ENCODE results near the gene MUC16. TPM values are rescaled to one million over a fixed set of nuclear protein-coding genes. Genes with fewer than 3 reads are reported as not detected.

The MUC16 gene
- polyA plus RNA-seq, 1 donor from 2014 or later, result not detected

GRCh38 chr19:9037400-9038062 is 27.3 kb upstream of the MUC16 start:
- peaks cover 0 to 4% (median 0%) of the 10 kb centered on the region in 3 donors for H3K4me1 Mint-ChIP-seq

GRCh38 chr19:9032136-9032631 is 22.0 kb upstream of the MUC16 start:
- Mint-ChIP-seq H3K27me3 (no peaks in the 10 kb centered on the region), H3K9me3 (peaks cover 0 to 2% (median 0%) of the 10 kb centered on the region in 3 donors), H3K4me3 (peak overlapping the region in 1 of 4 donors; percentile 0), H3K27ac (no peak overlapping the region), H3K36me3 (no peaks in the 10 kb centered on the region), H3K4me1 (peaks cover 0 to 4% (median 0%) of the 10 kb centered on the region in 3 donors)

More at GRCh38 chr19:9037400-9038062, 27.3 kb upstream of the MUC16 start:
- H3K27me3 Mint-ChIP-seq, result peaks cover 1% of the 10 kb centered on the region
- peaks cover 0 to 7% (median 0%) of the 10 kb centered on the region in 3 donors for H3K9me3 Mint-ChIP-seq
- no peaks in the 10 kb centered on the region for H3K36me3 Mint-ChIP-seq
- H3K4me3 Mint-ChIP-seq, result no peak overlapping the region
- H3K27ac Mint-ChIP-seq, result no peak overlapping the region

GRCh38 chr19:9018163-9018875 is 8.1 kb upstream of the MUC16 start:
- H3K4me3 Mint-ChIP-seq, result no peak overlapping the region
- peaks cover 1% of the 10 kb centered on the region for H3K27me3 Mint-ChIP-seq

GRCh38 chr19:9014803-9015202 is 4.6 kb upstream of the MUC16 start:
- no peak overlapping the region for H3K4me3 Mint-ChIP-seq
- peaks cover 0 to 2% (median 0%) of the 10 kb centered on the region in 3 donors for H3K4me1 Mint-ChIP-seq
- peaks cover 1% of the 10 kb centered on the region for H3K27me3 Mint-ChIP-seq
- no peak overlapping the region for H3K27ac Mint-ChIP-seq
- no peaks in the 10 kb centered on the region for H3K36me3 Mint-ChIP-seq
- H3K9me3 Mint-ChIP-seq, result peaks cover 5 to 6% (median 6%) of the 10 kb centered on the region in 3 donors

More at GRCh38 chr19:9018163-9018875, 8.1 kb upstream of the MUC16 start:
- H3K9me3 Mint-ChIP-seq, result peaks cover 5 to 6% (median 6%) of the 10 kb centered on the region in 3 donors
- H3K36me3 Mint-ChIP-seq, result peaks cover 4% of the 10 kb centered on the region
- peaks cover 0 to 10% (median 4%) of the 10 kb centered on the region in 3 donors for H3K4me1 Mint-ChIP-seq
- H3K27ac Mint-ChIP-seq, result no peak overlapping the region

- no peak overlapping the region for H3K27ac Mint-ChIP-seq
- no peak overlapping the region for H3K4me3 Mint-ChIP-seq
- peaks cover 0 to 1% (median 0%) of the 10 kb centered on the region in 3 donors for H3K4me1 Mint-ChIP-seq
- peaks cover 5 to 6% (median 6%) of the 10 kb centered on the region in 3 donors for H3K9me3 Mint-ChIP-seq
- H3K27me3 Mint-ChIP-seq, result peaks cover 1% of the 10 kb centered on the region
- H3K36me3 Mint-ChIP-seq, result no peaks in the 10 kb centered on the region
Observed at GRCh38 chr19:9013988-9014387, 3.8 kb upstream of the MUC16 start.

GRCh38 chr19:9011875-9012274 is 1.7 kb upstream of the MUC16 start:
- Mint-ChIP-seq H3K36me3 (peaks cover 2% of the 10 kb centered on the region), H3K4me3 (peak overlapping the region in 1 of 4 donors; percentile 63), H3K27me3 (peaks cover 1% of the 10 kb centered on the region)

GRCh38 chr19:9010693-9011092 is 484 bp upstream of the MUC16 start:
- H3K4me1 Mint-ChIP-seq, result peaks cover 0 to 1% (median 0%) of the 10 kb centered on the region in 3 donors
- H3K27me3 Mint-ChIP-seq, result peaks cover 1% of the 10 kb centered on the region
- peaks cover 2% of the 10 kb centered on the region for H3K36me3 Mint-ChIP-seq
- H3K9me3 Mint-ChIP-seq, result peaks cover 1 to 8% (median 5%) of the 10 kb centered on the region in 3 donors
- no peak overlapping the region for H3K27ac Mint-ChIP-seq
- H3K4me3 Mint-ChIP-seq, result peak overlapping the region in 3 of 4 donors; percentile 54 to 83 (median 70)

More at GRCh38 chr19:9011875-9012274, 1.7 kb upstream of the MUC16 start:
- H3K4me1 Mint-ChIP-seq, result peaks cover 0 to 1% (median 0%) of the 10 kb centered on the region in 3 donors
- H3K27ac Mint-ChIP-seq, result peak overlapping the region in 1 of 3 donors; percentile 36
- peaks cover 1 to 6% (median 5%) of the 10 kb centered on the region in 3 donors for H3K9me3 Mint-ChIP-seq

- peaks cover 2% of the 10 kb centered on the region for H3K36me3 Mint-ChIP-seq
- H3K4me3 Mint-ChIP-seq, result peak overlapping the region in 3 of 4 donors; percentile 70 to 97 (median 76)
- peak overlapping the region in 2 of 3 donors; percentile 24 to 52 for H3K27ac Mint-ChIP-seq
- H3K27me3 Mint-ChIP-seq, result peaks cover 1% of the 10 kb centered on the region
- H3K9me3 Mint-ChIP-seq, result peaks cover 1 to 7% (median 6%) of the 10 kb centered on the region in 3 donors
- H3K4me1 Mint-ChIP-seq, result peaks cover 0 to 1% (median 0%) of the 10 kb centered on the region in 3 donors
Observed at GRCh38 chr19:9009431-9009830, 778 bp downstream of the MUC16 start.

GRCh38 chr19:9008667-9009066 is 1.5 kb downstream of the MUC16 start:
- Mint-ChIP-seq H3K27me3 (no peaks in the 10 kb centered on the region), H3K4me3 (peak overlapping the region in 1 of 4 donors; percentile 70), H3K36me3 (peaks cover 2% of the 10 kb centered on the region), H3K4me1 (peaks cover 0 to 1% (median 0%) of the 10 kb centered on the region in 3 donors), H3K27ac (no peak overlapping the region), H3K9me3 (peaks cover 1 to 5% (median 4%) of the 10 kb centered on the region in 3 donors)

GRCh38 chr19:9000933-9001332 is 9.3 kb downstream of the MUC16 start:
- Mint-ChIP-seq H3K27me3 (no peaks in the 10 kb centered on the region), H3K36me3 (peaks cover 2% of the 10 kb centered on the region), H3K4me3 (no peak overlapping the region), H3K27ac (no peak overlapping the region), H3K9me3 (peaks cover 12 to 15% (median 13%) of the 10 kb centered on the region in 3 donors), H3K4me1 (no peaks in the 10 kb centered on the region)

- Mint-ChIP-seq H3K4me1 (no peaks in the 10 kb centered on the region), H3K9me3 (peaks cover 0 to 2% (median 0%) of the 10 kb centered on the region in 3 donors), H3K36me3 (no peaks in the 10 kb centered on the region), H3K27ac (no peak overlapping the region), H3K27me3 (no peaks in the 10 kb centered on the region), H3K4me3 (no peak overlapping the region)
Observed at GRCh38 chr19:8988204-8988603, 22.0 kb downstream of the MUC16 start.

GRCh38 chr19:8986296-8986695 is 23.9 kb downstream of the MUC16 start:
- Mint-ChIP-seq H3K9me3 (peaks cover 0 to 2% (median 0%) of the 10 kb centered on the region in 3 donors), H3K36me3 (no peaks in the 10 kb centered on the region), H3K4me1 (no peaks in the 10 kb centered on the region), H3K27ac (no peak overlapping the region), H3K27me3 (no peaks in the 10 kb centered on the region), H3K4me3 (no peak overlapping the region)

- H3K27ac Mint-ChIP-seq, result no peak overlapping the region
- H3K36me3 Mint-ChIP-seq, result no peaks in the 10 kb centered on the region
- H3K9me3 Mint-ChIP-seq, result peaks cover 2 to 19% (median 2%) of the 10 kb centered on the region in 3 donors
- peaks cover 1% of the 10 kb centered on the region for H3K27me3 Mint-ChIP-seq
- H3K4me3 Mint-ChIP-seq, result peak overlapping the region in 1 of 4 donors; percentile 6
- no peaks in the 10 kb centered on the region for H3K4me1 Mint-ChIP-seq
Observed at GRCh38 chr19:8973501-8974091, 36.6 kb downstream of the MUC16 start.

- no peak overlapping the region for H3K27ac Mint-ChIP-seq
- H3K9me3 Mint-ChIP-seq, result peaks cover 0 to 15% (median 8%) of the 10 kb centered on the region in 3 donors
- H3K36me3 Mint-ChIP-seq, result peaks cover 3% of the 10 kb centered on the region
- H3K4me1 Mint-ChIP-seq, result no peaks in the 10 kb centered on the region
- no peak overlapping the region for H3K4me3 Mint-ChIP-seq
- H3K27me3 Mint-ChIP-seq, result no peaks in the 10 kb centered on the region
Observed at GRCh38 chr19:8965887-8966286, 44.3 kb downstream of the MUC16 start.
